Eye (tissue), 1 donor: ENCODE results near the gene TUBGCP3.

ENCODE experiments used
- DNase-seq: peaks from one replicate; pipeline ENCODE4 v3.0.0-alpha.2; 2015

Gene TUBGCP3

GRCh38 chr13:112450118-112450903 is 137.6 kb downstream of the TUBGCP3 start:
- peak; percentile 12 for DNase-seq

- no peak for DNase-seq
These were observed 138.4 kb downstream of the TUBGCP3 start for GRCh38 chr13:112449545-112449930.

GRCh38 chr13:112448621-112449544 is 139.1 kb downstream of the TUBGCP3 start:
- no peak for DNase-seq

GRCh38 chr13:112447761-112448603 is 140.0 kb downstream of the TUBGCP3 start:
- DNase-seq: no peak

- DNase-seq: no peak
These were observed 140.6 kb downstream of the TUBGCP3 start for GRCh38 chr13:112447306-112447705.

- no peak for DNase-seq
These were observed 141.1 kb downstream of the TUBGCP3 start for GRCh38 chr13:112446867-112447266.

- no peak for DNase-seq
These were observed 141.5 kb downstream of the TUBGCP3 start for GRCh38 chr13:112446347-112446861.

- no peak for DNase-seq
These were observed 142.3 kb downstream of the TUBGCP3 start for GRCh38 chr13:112445411-112446271.

GRCh38 chr13:112444416-112445399 is 143.2 kb downstream of the TUBGCP3 start:
- no peak for DNase-seq

- DNase-seq: peak; percentile 93
These were observed 144.0 kb downstream of the TUBGCP3 start for GRCh38 chr13:112443995-112444311.

- DNase-seq: peak; percentile 75
These were observed 144.6 kb downstream of the TUBGCP3 start for GRCh38 chr13:112443191-112443994.

- DNase-seq: no peak
These were observed 145.4 kb downstream of the TUBGCP3 start for GRCh38 chr13:112442483-112443090.

- no peak for DNase-seq
These were observed 146.1 kb downstream of the TUBGCP3 start for GRCh38 chr13:112441779-112442310.

- DNase-seq: no peak
These were observed 146.7 kb downstream of the TUBGCP3 start for GRCh38 chr13:112441226-112441625.

- DNase-seq: no peak
These were observed 149.4 kb downstream of the TUBGCP3 start for GRCh38 chr13:112438515-112438914.

- no peak for DNase-seq
These were observed 149.9 kb downstream of the TUBGCP3 start for GRCh38 chr13:112438094-112438493.

- DNase-seq: no peak
These were observed 152.0 kb downstream of the TUBGCP3 start for GRCh38 chr13:112435973-112436372.
